Neural crest cell (in vitro differentiated cells): ENCODE measurements around the gene ERCC1. TPM values are rescaled to one million over a fixed set of nuclear protein-coding genes. Genes with fewer than 3 reads are reported as not detected.

Source experiments
- DNase-seq: peaks from one replicate; pipeline ENCODE4 v3.0.0; 2021; ENCODE audit warnings: low read depth, mixed read lengths, low spot score
- H3K27ac Mint-ChIP-seq: one replicate; pipeline ENCODE4 v1.8.0; 2021; ENCODE audit warnings: mild to moderate bottlenecking, mixed read lengths; ENCODE audit not compliant: unreplicated experiment
- H3K27me3 Mint-ChIP-seq: 2 replicates; pipeline ENCODE4 v1.8.0; 2021; ENCODE audit warnings: low read depth, mild to moderate bottlenecking, mixed read lengths
- H3K36me3 Mint-ChIP-seq: 2 replicates; pipeline ENCODE4 v1.8.0; 2021; ENCODE audit warnings: low read depth, mild to moderate bottlenecking, mixed read lengths
- H3K4me1 Mint-ChIP-seq: 2 replicates; pipeline ENCODE4 v1.8.0; 2021; ENCODE audit warnings: mixed read lengths
- H3K4me3 Mint-ChIP-seq: one replicate; pipeline ENCODE4 v1.8.0; 2021; ENCODE audit warnings: mild to moderate bottlenecking, mixed read lengths
- H3K9me3 Mint-ChIP-seq: 2 replicates; pipeline ENCODE4 v1.8.0; 2021; ENCODE audit warnings: mixed read lengths
- total RNA-seq: library from RNA; stranded (reverse); gene quantifications from 2 replicates; pipeline ENCODE4 v1.2.1, GENCODE V29; 2021
- TF ChIP-seq, protein P1 (sequence below): fragments of 200-600 bp; sonication (generic); conservative IDR thresholded peaks from 2 replicates; pipeline ENCODE4 v1.5.0; 2021; ENCODE audit warnings: antibody characterized with exemption, mild to moderate bottlenecking

ERCC1 gene
- total RNA-seq, 1 donor from 2014 or later, result 115 TPM

DNA sequence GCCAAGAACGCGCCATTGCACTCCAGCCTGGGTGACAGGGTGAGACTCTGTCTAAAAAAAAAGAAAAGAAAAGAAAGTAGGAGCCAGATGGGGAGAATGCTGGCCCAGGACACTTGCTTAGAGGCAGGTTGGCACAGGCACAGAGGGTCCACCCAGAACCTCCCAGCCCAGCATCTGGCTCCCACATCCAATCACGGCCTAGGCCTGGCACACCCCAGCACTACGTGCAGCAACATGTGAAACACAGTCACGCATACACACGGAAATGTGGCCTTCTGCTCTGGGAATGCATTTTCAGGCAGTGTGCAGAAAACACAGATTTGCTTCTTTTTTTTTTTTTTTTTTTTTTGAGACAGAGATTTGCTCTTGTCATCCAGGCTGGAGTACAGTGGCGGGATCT is 23.2 kb upstream of the ERCC1 start:
- Mint-ChIP-seq H3K9me3 (no peaks in the 10 kb centered on the region), H3K36me3 (no peaks in the 10 kb centered on the region), H3K4me1 (peaks cover 60% of the 10 kb centered on the region), H3K27ac (no peak overlapping the region), H3K4me3 (peak overlapping the region; percentile 65), H3K27me3 (peaks cover 9% of the 10 kb centered on the region)
- DNase-seq, result no peak
- TF ChIP-seq, protein P1, sequence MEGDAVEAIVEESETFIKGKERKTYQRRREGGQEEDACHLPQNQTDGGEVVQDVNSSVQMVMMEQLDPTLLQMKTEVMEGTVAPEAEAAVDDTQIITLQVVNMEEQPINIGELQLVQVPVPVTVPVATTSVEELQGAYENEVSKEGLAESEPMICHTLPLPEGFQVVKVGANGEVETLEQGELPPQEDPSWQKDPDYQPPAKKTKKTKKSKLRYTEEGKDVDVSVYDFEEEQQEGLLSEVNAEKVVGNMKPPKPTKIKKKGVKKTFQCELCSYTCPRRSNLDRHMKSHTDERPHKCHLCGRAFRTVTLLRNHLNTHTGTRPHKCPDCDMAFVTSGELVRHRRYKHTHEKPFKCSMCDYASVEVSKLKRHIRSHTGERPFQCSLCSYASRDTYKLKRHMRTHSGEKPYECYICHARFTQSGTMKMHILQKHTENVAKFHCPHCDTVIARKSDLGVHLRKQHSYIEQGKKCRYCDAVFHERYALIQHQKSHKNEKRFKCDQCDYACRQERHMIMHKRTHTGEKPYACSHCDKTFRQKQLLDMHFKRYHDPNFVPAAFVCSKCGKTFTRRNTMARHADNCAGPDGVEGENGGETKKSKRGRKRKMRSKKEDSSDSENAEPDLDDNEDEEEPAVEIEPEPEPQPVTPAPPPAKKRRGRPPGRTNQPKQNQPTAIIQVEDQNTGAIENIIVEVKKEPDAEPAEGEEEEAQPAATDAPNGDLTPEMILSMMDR, result no peak

DNA sequence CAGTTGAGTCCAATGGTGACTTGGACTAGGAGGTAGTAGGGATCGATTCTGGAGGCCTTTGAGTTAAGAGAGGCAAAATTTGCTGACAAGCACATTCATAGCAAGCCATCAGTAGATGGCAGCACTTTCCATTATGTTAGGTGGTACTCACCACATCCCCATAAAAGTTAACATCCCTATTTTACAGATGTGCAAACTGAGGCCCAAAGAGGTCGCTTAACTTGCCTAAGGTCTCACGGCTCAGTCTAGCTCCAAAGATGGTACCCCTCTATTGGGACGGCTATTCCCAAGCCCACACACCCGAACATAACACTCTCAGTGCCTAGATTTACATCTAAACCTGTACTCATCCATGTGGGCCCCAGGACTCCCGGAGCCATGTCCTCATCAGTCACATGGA is 22.6 kb upstream of the ERCC1 start:
- no peaks in the 10 kb centered on the region for H3K9me3 Mint-ChIP-seq
- peak overlapping the region; percentile 75 for H3K4me3 Mint-ChIP-seq
- no peaks in the 10 kb centered on the region for H3K36me3 Mint-ChIP-seq
- TF ChIP-seq, protein P1, result peak; percentile 42
- no peak for DNase-seq
- H3K4me1 Mint-ChIP-seq, result peaks cover 54% of the 10 kb centered on the region
- H3K27me3 Mint-ChIP-seq, result peaks cover 4% of the 10 kb centered on the region
- no peak overlapping the region for H3K27ac Mint-ChIP-seq

DNA sequence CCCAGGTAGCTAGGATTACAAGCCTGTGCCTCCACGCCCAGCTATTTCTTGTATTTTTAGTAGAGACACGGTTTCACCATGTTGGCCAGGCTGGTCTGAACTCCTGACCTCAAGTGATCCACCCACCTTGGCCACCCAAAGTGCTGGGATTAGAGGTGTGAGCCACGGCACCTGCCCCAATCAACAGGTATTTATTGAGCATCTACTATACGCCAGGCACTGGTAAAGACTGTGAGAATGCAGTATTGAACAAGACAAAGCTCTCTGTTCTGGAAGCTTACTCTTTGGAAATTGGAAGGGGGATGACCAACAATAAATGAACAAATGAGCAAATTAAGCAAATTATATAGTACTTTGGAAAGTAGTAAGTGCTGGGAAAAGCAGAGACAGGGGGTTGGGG is 21.4 kb upstream of the ERCC1 start:
- Mint-ChIP-seq H3K4me1 (peaks cover 58% of the 10 kb centered on the region), H3K27me3 (peaks cover under 1% of the 10 kb centered on the region)

DNA sequence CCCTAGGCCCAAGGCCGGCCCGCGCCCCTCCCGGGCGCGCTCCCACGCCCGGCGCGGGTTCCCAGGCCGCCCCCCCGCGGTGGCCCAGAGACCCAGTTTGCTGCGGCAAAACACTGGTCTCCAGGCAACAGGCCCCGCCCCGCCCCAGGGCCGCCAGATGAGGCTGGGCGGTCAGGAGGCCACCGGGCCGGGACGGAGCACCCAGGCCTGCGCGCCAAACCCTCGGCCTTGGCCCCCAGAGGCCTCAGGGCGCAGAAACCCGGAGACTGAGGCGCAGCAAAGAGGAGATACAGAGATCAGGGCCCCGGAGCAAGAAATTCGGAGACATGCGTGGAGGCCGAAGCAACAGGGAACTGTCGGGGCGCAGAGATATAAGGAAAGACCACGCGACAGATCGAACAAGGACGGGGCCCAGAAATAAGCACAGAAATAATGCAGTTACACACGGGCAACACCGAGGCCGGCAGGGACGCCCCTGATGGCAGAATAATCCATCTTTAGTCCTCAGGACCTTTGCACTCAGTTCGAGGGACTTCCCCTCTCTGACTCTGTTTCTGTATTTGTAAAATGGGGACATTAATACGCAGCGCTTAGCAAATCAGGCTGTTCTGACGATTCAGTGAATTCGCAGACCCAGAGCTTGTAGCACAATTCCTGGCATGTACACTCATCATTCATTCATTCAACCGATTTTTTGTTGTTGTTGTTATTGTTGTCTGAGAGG is 20.8 kb upstream of the ERCC1 start:
- peak overlapping the region; percentile 94 for H3K27ac Mint-ChIP-seq
- H3K27me3 Mint-ChIP-seq, result no peaks in the 10 kb centered on the region
- peak overlapping the region; percentile 79 for H3K4me3 Mint-ChIP-seq
- no peaks in the 10 kb centered on the region for H3K9me3 Mint-ChIP-seq
- TF ChIP-seq, protein P1, result no peak
- H3K4me1 Mint-ChIP-seq, result peaks cover 55% of the 10 kb centered on the region
- H3K36me3 Mint-ChIP-seq, result no peaks in the 10 kb centered on the region
- peak; percentile 81 for DNase-seq

More for the DNA sequence above, 21.4 kb upstream of the ERCC1 start:
- no peaks in the 10 kb centered on the region for H3K9me3 Mint-ChIP-seq
- no peaks in the 10 kb centered on the region for H3K36me3 Mint-ChIP-seq
- peak overlapping the region; percentile 94 for H3K27ac Mint-ChIP-seq
- TF ChIP-seq, protein P1, result no peak
- H3K4me3 Mint-ChIP-seq, result peak overlapping the region; percentile 79
- no peak for DNase-seq

DNA sequence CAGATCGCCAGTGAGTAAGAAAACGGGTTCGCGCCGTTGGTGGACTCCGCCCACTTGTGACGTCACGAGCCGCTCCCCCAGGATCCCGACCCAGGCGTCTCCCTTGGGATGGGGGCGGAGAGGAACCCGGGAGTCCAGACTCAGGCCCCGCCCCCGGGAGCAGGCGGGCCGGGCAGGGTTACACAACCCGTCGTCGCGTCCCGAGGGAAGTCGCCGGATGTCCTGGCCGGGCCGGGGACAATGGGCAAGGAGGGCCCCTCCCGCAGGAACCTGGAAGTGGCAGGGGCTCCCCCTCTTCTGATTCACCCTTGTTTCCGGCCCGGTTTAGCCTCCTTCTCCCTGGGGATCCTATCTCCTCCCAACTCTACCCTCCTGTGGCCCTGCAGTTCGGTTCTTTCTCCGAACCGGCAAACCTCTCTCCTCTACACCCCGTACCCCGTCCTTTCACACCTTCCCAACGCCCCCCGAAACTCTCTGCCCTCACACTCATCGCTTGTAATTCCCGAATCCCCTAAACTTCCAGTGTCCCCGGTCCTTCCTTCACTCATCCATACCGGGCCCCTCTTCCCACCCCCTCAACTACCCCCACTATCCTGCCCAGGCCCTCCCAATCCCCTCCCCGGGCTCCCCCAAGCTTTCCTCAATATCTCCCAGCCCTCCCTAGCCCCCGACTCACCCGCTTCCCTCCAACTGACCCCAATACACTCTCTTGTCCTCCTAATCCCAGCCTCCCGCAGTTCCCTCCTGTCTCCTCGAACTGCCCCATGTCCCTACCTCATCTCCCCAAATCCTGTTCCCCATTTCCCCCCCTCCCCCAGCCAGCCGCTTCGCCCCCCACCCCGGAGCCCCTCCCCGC is 20.0 kb upstream of the ERCC1 start:
- Mint-ChIP-seq H3K36me3 (no peaks in the 10 kb centered on the region), H3K27ac (peak overlapping the region; percentile 98), H3K4me1 (peaks cover 51% of the 10 kb centered on the region), H3K9me3 (no peaks in the 10 kb centered on the region), H3K27me3 (no peaks in the 10 kb centered on the region), H3K4me3 (peak overlapping the region; percentile 82)
- peak; percentile 77 for DNase-seq
- TF ChIP-seq, protein P1, result no peak
